Keratinocyte (primary cell): ENCODE measurements around the gene LHFPL3. TPM values are rescaled to one million over a fixed set of nuclear protein-coding genes. Genes with fewer than 3 reads are reported as not detected.

Experiments
- DNase-seq: peaks from one replicate; pipeline ENCODE4 v3.0.0-alpha.2; 2011; ENCODE audit warnings: low read depth, missing footprints, low spot score
- FAIRE-seq: peaks from 2 replicates; lab custom pipeline; 2011; peaks lifted over from hg19 to GRCh38; lab: Jason Lieb, UNC
- H2AFZ ChIP-seq: 2 replicates; pipeline ENCODE4 v1.6.0; 2012; ENCODE audit warnings: low read length, control low read depth, inconsistent platforms; ENCODE audit not compliant: control insufficient read depth
- H3K27ac ChIP-seq: 2 replicates; pipeline ENCODE4 v1.5.1; 2011; ENCODE audit warnings: low read length; ENCODE audit not compliant: control insufficient read depth, insufficient read depth
- H3K27me3 ChIP-seq: 3 replicates; pipeline ENCODE4 v1.6.0; 2011; ENCODE audit warnings: low read length; ENCODE audit not compliant: control insufficient read depth, insufficient read depth; ENCODE audit errors: extremely low read depth
- H3K36me3 ChIP-seq, 2 experiments: 2 replicates in 1 of 2; 3 replicates in 1 of 2; pipeline ENCODE4 v1.5.1; 2011; ENCODE audit warnings: low read length in 2 of 2, mild to moderate bottlenecking in 1 of 2; ENCODE audit not compliant: control insufficient read depth in 2 of 2, insufficient read depth in 2 of 2; ENCODE audit errors: extremely low read depth in 1 of 2
- H3K4me1 ChIP-seq: 3 replicates; pipeline ENCODE4 v1.5.1; 2011; ENCODE audit warnings: low read length; ENCODE audit not compliant: control insufficient read depth, insufficient read depth; ENCODE audit errors: extremely low read depth
- H3K4me2 ChIP-seq: 3 replicates; pipeline ENCODE4 v1.6.0; 2011; ENCODE audit warnings: low read depth, low read length; ENCODE audit not compliant: control insufficient read depth, insufficient read depth; ENCODE audit errors: extremely low read depth
- H3K4me3 ChIP-seq, 3 experiments: fragments of 200-600 bp in 1 of 3; sonication (generic) in 1 of 3; 2 replicates in 2 of 3; 3 replicates in 1 of 3; pipeline ENCODE4 v1.5.1; 2011 to 2016; ENCODE audit warnings: low read length in 3 of 3, mild to moderate bottlenecking in 3 of 3, control low read depth in 2 of 3, inconsistent platforms in 1 of 3, low read depth in 1 of 3, mixed read lengths in 1 of 3, mixed run types in 1 of 3, moderate library complexity in 1 of 3; ENCODE audit not compliant: control insufficient read depth in 2 of 3, insufficient read depth in 2 of 3; ENCODE audit errors: extremely low read depth in 1 of 3
- H3K79me2 ChIP-seq: 2 replicates; pipeline ENCODE4 v1.6.0; 2012; ENCODE audit warnings: low read length; ENCODE audit not compliant: control insufficient read depth, insufficient read depth
- H3K9ac ChIP-seq: 3 replicates; pipeline ENCODE4 v1.6.0; 2011; ENCODE audit warnings: low read length; ENCODE audit not compliant: control insufficient read depth, insufficient read depth; ENCODE audit errors: extremely low read depth
- H3K9me1 ChIP-seq: 3 replicates; pipeline ENCODE4 v1.6.0; 2011; ENCODE audit warnings: low read length; ENCODE audit not compliant: control insufficient read depth, insufficient read depth; ENCODE audit errors: extremely low read depth
- H3K9me3 ChIP-seq: 2 replicates; pipeline ENCODE4 v1.5.1; 2012; ENCODE audit warnings: low read depth, low read length; ENCODE audit not compliant: control insufficient read depth
- H4K20me1 ChIP-seq: 3 replicates; pipeline ENCODE4 v1.6.0; 2011; ENCODE audit warnings: low read length; ENCODE audit not compliant: control insufficient read depth, insufficient read depth; ENCODE audit errors: extremely low read depth
- EZH2 ChIP-seq: IDR thresholded peaks from one replicate; pipeline ENCODE4 v1.6.1; 2012; ENCODE audit warnings: inconsistent platforms, mild to moderate bottlenecking, low read length, moderate library complexity
- dilution Hi-C: fragments of 300-500 bp; cut with MboI; formaldehyde crosslinking; loops from one replicate; pipeline ENCODE4 v1.7.0; 2020; ENCODE audit warnings: low sequenced_read_pairs; ENCODE audit not compliant: extremely low pct_ligation_motif_present
- polyA plus RNA-seq, 5 experiments: library from polyadenylated mRNA; depleted of rRNA in 3 of 5; stranded (reverse) in 3 of 5; stranded (forward) in 1 of 5; unstranded in 1 of 5; fragments of >200 nt; gene quantifications; 1 replicate in 1 of 5; 2 replicates in 3 of 5; 3 replicates in 1 of 5; pipeline versions ENCODE4 v1.2.1 to v1.2.3, GENCODE V29; 2011 to 2012; ENCODE audit warnings: missing spikeins in 2 of 5, low read depth in 1 of 5, low replicate concordance in 1 of 5
- TF ChIP-seq, protein P1 (sequence below), 3 experiments: IDR thresholded peaks in 1 of 3; conservative IDR thresholded peaks in 1 of 3; optimal IDR thresholded peaks in 1 of 3; 2 replicates in 2 of 3; 3 replicates in 1 of 3; pipeline versions ENCODE3 to v1.5.1; 2011; ENCODE audit warnings: low read length in 3 of 3, mild to moderate bottlenecking in 3 of 3, moderate library complexity in 2 of 3, control low read depth in 1 of 3, inconsistent platforms in 1 of 3; ENCODE audit not compliant: insufficient read depth in 2 of 3; ENCODE audit errors: extremely low read depth in 1 of 3

Gene LHFPL3
- polyA plus RNA-seq, 1 donor (not counting 4 experiments of a cell fraction or from before 2014, with no cell fraction given) = not detected

DNA sequence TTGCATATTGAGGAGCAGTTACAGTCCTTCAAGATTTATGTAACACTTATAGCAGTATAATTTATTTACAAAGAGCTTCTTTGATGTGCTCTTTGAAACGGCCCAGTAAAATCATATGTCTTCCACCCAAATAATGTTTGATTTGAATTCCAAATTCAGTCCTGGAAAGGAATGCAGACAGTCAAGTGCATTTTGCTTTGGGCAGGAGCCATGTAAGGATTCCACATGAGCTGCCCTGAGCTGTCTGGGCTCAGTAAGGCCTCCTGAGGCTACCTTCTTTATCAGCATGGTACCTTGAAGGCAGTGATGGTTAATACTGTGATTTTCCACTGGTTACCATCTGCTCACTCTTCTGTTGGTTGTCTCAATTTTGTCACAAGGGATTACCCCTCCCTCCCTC lies 41.6 kb upstream of the LHFPL3 start:
- Histone ChIP-seq H3K36me3 (no peaks in the 10 kb centered on the region), H3K9me3 (no peaks in the 10 kb centered on the region), H3K9ac (no peak overlapping the region), H3K4me2 (no peak overlapping the region), H3K9me1 (no peaks in the 10 kb centered on the region), H4K20me1 (no peaks in the 10 kb centered on the region), H3K4me3 (no peak overlapping the region), H3K27ac (no peak overlapping the region), H2AFZ (no peak overlapping the region), H3K4me1 (no peaks in the 10 kb centered on the region), H3K79me2 (no peaks in the 10 kb centered on the region), H3K27me3 (no peaks in the 10 kb centered on the region)
- DNase-seq = no peak
- dilution Hi-C loops = no loop called here
- FAIRE-seq = no peak
- no peak for TF ChIP-seq EZH2
- TF ChIP-seq, protein P1, sequence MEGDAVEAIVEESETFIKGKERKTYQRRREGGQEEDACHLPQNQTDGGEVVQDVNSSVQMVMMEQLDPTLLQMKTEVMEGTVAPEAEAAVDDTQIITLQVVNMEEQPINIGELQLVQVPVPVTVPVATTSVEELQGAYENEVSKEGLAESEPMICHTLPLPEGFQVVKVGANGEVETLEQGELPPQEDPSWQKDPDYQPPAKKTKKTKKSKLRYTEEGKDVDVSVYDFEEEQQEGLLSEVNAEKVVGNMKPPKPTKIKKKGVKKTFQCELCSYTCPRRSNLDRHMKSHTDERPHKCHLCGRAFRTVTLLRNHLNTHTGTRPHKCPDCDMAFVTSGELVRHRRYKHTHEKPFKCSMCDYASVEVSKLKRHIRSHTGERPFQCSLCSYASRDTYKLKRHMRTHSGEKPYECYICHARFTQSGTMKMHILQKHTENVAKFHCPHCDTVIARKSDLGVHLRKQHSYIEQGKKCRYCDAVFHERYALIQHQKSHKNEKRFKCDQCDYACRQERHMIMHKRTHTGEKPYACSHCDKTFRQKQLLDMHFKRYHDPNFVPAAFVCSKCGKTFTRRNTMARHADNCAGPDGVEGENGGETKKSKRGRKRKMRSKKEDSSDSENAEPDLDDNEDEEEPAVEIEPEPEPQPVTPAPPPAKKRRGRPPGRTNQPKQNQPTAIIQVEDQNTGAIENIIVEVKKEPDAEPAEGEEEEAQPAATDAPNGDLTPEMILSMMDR (optimal IDR thresholded peaks at IDR 0.05 in 1 of 3, IDR thresholded peaks at IDR 0.05 in 1 of 3, conservative IDR thresholded peaks at IDR 0.05 in 1 of 3; ENCODE audit: extremely low read depth in 1 of 3, insufficient read depth in 2 of 3, low read length in 3 of 3) = no peak

DNA sequence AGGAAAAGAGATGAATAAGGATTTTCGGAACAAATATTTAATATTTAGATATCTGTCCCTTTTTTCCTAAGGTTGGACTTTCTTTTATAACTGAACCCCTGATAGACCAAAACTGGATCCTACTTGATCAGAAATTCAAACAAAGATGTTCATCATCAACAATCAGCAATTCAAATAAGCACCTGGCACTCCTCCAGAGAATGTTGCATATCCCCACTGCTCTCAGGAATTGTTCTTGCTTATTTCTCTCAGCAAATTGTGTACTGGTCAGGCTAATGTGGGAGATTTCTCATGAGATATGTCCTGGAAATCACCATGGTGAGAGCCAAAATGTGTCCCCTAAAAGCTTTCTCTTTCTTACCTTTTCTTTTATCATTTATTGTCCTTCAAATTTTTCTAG lies 40.3 kb upstream of the LHFPL3 start:
- Histone ChIP-seq H3K9me3 (no peaks in the 10 kb centered on the region), H2AFZ (no peak overlapping the region), H3K27ac (no peak overlapping the region), H3K4me3 (no peak overlapping the region), H3K4me1 (no peaks in the 10 kb centered on the region), H3K79me2 (no peaks in the 10 kb centered on the region), H3K4me2 (no peak overlapping the region), H4K20me1 (no peaks in the 10 kb centered on the region), H3K9me1 (no peaks in the 10 kb centered on the region), H3K36me3 (no peaks in the 10 kb centered on the region), H3K9ac (no peak overlapping the region), H3K27me3 (no peaks in the 10 kb centered on the region)
- no peak for TF ChIP-seq EZH2
- TF ChIP-seq, protein P1 (optimal IDR thresholded peaks at IDR 0.05 in 1 of 3, IDR thresholded peaks at IDR 0.05 in 1 of 3, conservative IDR thresholded peaks at IDR 0.05 in 1 of 3; ENCODE audit: extremely low read depth in 1 of 3, insufficient read depth in 2 of 3, low read length in 3 of 3) = no peak
- DNase-seq = no peak
- dilution Hi-C loops = no loop called here
- no peak for FAIRE-seq
